GM12891 (cell line): Measurements from ENCODE around the gene MPZL2.

Experiments used
- DNase-seq: peaks from one replicate; pipeline ENCODE4 v3.0.0; 2011; ENCODE audit warnings: low spot score; ENCODE audit not compliant: insufficient read length
- FAIRE-seq: peaks from 2 replicates; lab custom pipeline; 2011; peaks lifted over from hg19 to GRCh38; lab: Jason Lieb, UNC
- PAX5 ChIP-seq: IDR thresholded peaks from 2 replicates; pipeline ENCODE4 v1.6.1; 2011; ENCODE audit warnings: low read length, moderate library complexity, mild to moderate bottlenecking; ENCODE audit not compliant: insufficient read depth, severe bottlenecking
- POLR2A ChIP-seq: IDR thresholded peaks from 2 replicates; pipeline ENCODE4 v1.6.1; 2011; ENCODE audit warnings: low read depth, low read length, control low read depth
- POLR2AphosphoS5 ChIP-seq: IDR thresholded peaks from 2 replicates; pipeline ENCODE4 v1.6.1; 2011; ENCODE audit warnings: low read depth, low read length, control low read depth
- POU2F2 ChIP-seq: IDR thresholded peaks from 2 replicates; pipeline ENCODE4 v1.6.1; 2011; ENCODE audit warnings: low read depth, mild to moderate bottlenecking, control low read depth, low read length, moderate library complexity
- SPI1 ChIP-seq: IDR thresholded peaks from 2 replicates; pipeline ENCODE4 v1.6.1; 2011; ENCODE audit warnings: low read depth, low read length, control low read depth
- TAF1 ChIP-seq: IDR thresholded peaks from 2 replicates; pipeline ENCODE4 v1.6.1; 2011; ENCODE audit warnings: low read depth, low read length, control low read depth

MPZL2 gene

DNA sequence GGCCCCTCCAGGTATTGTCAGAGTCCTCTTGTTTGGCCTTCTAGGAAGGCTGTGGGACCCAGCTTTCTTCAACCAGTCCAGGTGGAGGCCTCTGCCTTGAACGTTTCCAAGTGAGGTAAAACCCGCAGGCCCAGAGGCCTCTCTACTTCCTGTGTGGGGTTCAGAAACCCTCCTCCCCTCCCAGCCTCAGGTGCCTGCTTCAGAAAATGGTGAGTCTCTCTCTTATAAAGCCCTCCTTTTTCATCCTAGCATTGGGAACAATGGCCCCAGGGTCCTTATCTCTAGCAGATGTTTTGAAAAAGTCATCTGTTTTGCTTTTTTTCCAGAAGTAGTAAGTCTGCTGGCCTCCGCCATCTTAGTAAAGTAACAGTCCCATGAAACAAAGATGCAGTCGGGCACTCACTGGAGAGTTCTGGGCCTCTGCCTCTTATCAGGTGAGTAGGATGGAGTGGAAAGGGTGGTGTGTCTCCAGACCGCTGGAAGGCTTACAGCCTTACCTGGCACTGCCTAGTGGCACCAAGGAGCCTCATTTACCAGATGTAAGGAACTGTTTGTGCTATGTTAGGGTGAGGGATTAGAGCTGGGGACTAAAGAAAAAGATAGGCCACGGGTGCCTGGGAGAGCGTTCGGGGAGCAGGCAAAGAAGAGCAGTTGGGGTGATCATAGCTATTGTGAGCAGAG, 40.6 kb upstream of the MPZL2 start, which contains the start of gene CD3E:
Gene CD3E, plus strand, starts transcription at position 163 of the 681 bp plus-strand sequence. Its CDS starts 223 bp downstream, at position 386.
- no peak for FAIRE-seq
- TF ChIP-seq POLR2AphosphoS5 (no peak), POU2F2 (no peak), TAF1 (no peak), POLR2A (no peak), SPI1 (no peak), PAX5 (no peak)
- no peak for DNase-seq

DNA sequence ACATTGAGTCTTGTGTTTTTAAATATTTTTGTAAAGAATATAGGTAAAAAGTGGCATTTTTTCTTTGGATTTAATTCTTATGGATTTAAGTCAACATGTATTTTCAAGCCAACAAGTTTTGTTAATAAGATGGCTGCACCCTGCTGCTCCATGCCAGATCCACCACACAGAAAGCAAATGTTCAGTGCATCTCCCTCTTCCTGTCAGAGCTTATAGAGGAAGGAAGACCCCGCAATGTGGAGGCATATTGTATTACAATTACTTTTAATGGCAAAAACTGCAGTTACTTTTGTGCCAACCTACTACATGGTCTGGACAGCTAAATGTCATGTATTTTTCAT, 40.1 kb upstream of the MPZL2 start:
- no peak for DNase-seq
- peak; percentile 55 for FAIRE-seq
- TF ChIP-seq TAF1 (no peak), PAX5 (no peak), SPI1 (no peak), POU2F2 (no peak), POLR2A (no peak), POLR2AphosphoS5 (no peak)

DNA sequence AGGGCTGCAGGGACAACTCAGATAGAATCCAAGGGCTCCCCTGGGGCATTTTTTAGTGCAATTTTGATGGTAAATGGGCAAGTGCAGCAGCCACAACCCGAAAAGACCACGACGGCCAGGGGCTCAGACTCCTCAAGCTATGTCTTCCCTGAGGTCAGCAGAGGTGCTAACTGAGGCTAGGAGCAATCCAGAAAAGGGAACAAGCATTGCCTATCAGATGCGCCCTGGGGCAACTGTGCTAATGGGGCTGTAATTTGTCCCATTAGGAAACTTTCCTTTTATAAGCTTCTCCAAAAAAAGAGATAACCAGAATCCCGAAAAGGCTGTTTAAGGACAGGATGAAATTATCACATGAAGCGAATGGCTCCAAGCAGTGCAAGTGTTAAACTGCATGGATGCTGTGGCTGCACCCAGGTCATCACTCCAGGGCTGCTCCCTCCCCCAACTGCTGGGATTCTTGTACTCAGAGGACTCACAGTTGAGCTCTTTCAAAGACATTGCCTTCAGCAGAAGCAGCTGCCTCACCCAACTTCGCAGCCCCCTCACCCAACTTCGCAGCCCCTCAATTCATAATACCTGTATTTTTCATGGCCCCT, 37.6 kb upstream of the MPZL2 start:
- no peak for FAIRE-seq
- no peak for DNase-seq
- TF ChIP-seq SPI1 (no peak), POLR2A (no peak), POU2F2 (no peak), POLR2AphosphoS5 (no peak), TAF1 (no peak), PAX5 (no peak)

DNA sequence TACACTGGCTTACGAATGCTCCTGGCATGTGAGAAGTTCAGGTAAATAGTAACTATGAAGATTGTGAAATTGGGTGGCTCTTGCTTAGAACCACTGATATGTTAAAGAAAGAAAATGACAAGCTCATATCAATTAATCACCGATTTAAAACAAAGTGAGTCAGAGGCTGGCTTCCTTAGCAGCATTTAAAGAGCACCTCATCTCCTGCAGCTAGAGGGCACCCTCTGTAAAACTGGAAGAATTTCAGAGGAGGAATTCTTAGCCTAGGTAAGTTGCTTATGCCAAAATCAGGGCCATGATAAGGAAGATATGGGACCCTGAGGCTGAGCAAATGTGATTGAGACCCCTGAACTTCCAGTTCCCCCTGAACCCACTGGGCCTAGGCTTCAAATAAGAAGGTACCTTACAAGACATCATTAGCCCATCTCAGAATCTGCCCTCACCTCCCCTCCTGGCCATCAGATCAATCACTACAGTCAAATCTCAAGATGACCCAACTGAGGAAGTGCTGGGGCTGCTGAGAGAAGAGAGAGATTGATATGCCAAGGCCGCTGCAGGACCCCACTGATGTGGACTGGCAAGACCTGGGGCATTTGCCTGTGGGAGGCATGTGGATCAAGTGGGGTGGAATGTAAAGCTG, 31.8 kb upstream of the MPZL2 start:
- TF ChIP-seq TAF1 = no peak
- no peak for TF ChIP-seq PAX5
- no peak for TF ChIP-seq POU2F2
- TF ChIP-seq POLR2AphosphoS5 = no peak
- no peak for TF ChIP-seq POLR2A
- TF ChIP-seq SPI1 = no peak
- FAIRE-seq (peak; percentile 9), DNase-seq (no peak)

DNA sequence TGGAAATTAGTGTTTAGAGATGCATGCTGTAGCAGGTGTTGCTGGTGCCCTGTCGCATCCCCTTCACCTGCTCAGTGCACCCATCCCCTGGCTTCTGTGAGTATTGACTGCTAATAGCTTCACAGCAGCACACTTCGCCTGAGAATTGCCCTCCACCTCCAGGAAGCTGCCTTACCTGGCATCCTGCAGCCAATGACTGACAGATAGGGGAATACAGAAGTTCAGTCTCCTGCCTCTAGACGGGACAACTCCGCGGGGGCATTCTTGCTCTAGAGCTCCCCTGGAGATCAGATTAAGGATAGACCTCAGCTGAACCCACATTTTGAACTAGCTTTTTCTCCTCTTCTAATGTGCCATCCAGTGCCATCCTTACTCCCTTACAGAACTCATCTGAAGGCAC, 31.1 kb upstream of the MPZL2 start:
- FAIRE-seq = no peak
- TF ChIP-seq POLR2AphosphoS5 = no peak
- no peak for DNase-seq

DNA sequence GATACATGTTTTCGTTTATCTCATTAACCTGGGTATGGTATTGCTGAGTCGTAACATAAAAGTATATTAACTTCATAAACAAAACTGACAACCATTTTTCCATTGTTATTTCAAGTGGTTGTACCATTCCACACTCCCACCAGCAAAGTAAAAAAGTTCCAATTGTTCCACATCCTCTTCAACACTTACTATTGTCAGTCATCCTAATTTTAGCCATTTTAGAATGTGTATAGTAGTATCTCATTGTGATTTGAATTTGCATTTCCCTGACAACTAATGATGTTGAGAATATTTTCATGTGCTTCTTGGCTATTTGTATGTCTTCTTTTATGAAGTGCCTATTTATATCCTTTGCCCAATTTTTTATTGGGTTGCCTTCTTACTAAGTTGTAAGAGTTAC, 30.0 kb upstream of the MPZL2 start:
- TF ChIP-seq POLR2A = no peak
- TF ChIP-seq TAF1 = no peak
- TF ChIP-seq POLR2AphosphoS5 = no peak
- TF ChIP-seq PAX5 = no peak
- no peak for TF ChIP-seq SPI1
- no peak for TF ChIP-seq POU2F2
- DNase-seq (no peak), FAIRE-seq (no peak)

DNA sequence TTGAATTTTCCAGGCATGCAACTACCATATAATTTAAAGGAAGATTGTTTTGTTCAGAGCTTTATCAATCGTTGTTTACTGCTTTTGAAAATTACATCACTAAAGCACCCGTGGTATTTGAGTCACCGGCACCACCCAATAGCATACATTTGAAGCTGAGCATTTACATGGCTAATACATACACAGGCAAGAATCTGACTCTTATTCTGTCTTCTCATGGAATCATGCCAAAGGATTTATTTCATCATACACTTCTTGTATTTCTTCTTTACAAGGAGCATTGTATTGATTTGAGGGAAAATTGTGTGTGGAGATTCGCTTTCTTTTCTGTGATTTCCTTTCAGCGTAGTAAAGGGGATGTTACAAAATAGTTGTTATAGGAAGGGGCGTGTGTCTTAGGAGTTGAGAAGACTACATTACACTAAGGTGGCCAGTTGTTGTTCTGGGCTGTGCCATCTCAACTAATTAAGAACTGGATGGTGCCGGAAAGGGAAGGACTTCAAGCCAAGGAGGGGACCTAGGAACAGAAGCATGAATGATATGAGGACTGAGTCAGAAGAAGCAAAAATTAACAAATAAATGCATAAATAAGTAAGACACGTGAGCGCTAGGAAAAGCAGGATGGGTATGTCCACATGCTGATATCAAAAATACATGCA, 27.5 kb upstream of the MPZL2 start:
- DNase-seq (no peak), FAIRE-seq (no peak)
- no peak for TF ChIP-seq POLR2A
- no peak for TF ChIP-seq POLR2AphosphoS5
- no peak for TF ChIP-seq SPI1
- TF ChIP-seq TAF1 = no peak
- TF ChIP-seq POU2F2 = no peak
- TF ChIP-seq PAX5 = no peak

DNA sequence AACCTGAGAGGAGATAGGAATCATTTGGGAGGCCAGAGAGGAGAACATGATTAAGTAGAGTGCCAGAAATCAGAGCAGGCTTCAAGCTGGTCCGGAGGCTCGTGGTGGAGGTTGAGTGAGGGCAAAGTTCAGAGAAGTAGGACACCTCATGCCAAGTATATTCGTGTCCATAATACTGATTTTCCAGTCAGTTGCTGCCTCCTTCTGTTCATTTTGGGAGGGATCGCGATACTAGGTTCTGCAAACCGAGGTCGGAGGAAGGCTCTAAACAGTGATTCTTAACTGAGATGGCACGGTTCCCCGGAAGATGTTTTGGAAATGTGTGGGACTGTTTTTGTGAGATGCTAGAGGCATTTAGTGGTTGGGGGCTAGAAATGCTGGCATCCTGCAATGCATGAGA, 26.8 kb upstream of the MPZL2 start:
- no peak for TF ChIP-seq POLR2AphosphoS5
- TF ChIP-seq POLR2A = no peak
- TF ChIP-seq POU2F2 = no peak
- no peak for TF ChIP-seq TAF1
- TF ChIP-seq PAX5 = no peak
- TF ChIP-seq SPI1 = no peak
- DNase-seq (no peak), FAIRE-seq (peak; percentile 65)

DNA sequence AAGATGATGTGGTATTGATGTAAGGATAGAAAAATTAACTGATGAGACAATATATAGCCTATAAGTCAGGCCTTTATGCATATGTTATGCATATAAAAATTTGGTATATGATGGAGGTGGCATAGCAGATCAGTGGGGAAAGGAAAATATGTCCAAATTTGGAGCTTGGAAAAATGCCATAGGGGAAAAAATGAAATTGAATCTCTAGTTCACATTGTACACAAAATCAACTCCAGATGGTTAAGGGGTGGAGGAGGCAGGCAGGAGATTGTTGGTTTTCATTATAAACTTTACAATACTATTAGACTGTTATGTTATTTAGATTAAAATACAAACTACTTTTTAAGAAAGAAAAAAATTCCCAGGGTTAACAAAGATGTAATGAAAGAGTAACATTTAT, 25.3 kb upstream of the MPZL2 start:
- TF ChIP-seq POU2F2 (no peak), POLR2A (no peak), POLR2AphosphoS5 (no peak), SPI1 (no peak), PAX5 (no peak), TAF1 (no peak)
- DNase-seq = no peak
- no peak for FAIRE-seq

DNA sequence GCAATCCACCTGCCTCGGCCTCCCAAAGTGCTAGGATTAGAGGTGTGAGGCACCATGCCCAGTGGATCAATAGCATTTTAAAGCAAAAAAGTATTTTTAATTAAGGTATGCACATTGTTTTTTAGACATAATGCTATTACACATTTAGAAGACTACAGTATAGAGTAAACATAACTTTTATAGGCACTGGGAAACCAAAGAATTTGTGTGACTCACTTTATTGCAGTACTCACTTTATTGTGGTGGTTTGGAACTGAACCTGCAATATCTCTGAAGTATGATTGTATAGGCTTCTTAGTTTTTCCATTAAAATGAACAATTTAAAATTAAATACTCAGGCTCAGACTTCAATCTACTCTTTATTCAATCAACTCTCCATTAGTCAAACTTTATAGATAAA, 22.9 kb upstream of the MPZL2 start:
- DNase-seq (no peak), FAIRE-seq (no peak)
- TF ChIP-seq POU2F2 (no peak), PAX5 (no peak), POLR2AphosphoS5 (no peak), SPI1 (no peak), TAF1 (no peak), POLR2A (no peak)
